Type B pancreatic cell (in vitro differentiated cells): ENCODE measurements around the gene LRP4. TPM values are rescaled to one million over a fixed set of nuclear protein-coding genes. Genes with fewer than 3 reads are reported as not detected.
A peak's percentile ranks its signal among the peaks of the same experiment; 100 is the strongest.

Experiments used
- DNase-seq: peaks from one replicate; pipeline ENCODE4 v3.0.0; 2021; ENCODE audit warnings: mixed read lengths; ENCODE audit not compliant: unreplicated experiment; ENCODE audit errors: extremely low spot score
- H3K27ac Mint-ChIP-seq: 2 replicates; pipeline ENCODE4 v1.8.0; 2021; ENCODE audit warnings: mild to moderate bottlenecking, mixed read lengths
- H3K27me3 Mint-ChIP-seq: 2 replicates; pipeline ENCODE4 v1.8.0; 2021; ENCODE audit warnings: mixed read lengths
- H3K36me3 Mint-ChIP-seq: 2 replicates; pipeline ENCODE4 v1.8.0; 2021; ENCODE audit warnings: mixed read lengths
- H3K4me1 Mint-ChIP-seq: one replicate; pipeline ENCODE4 v1.8.0; 2021; ENCODE audit warnings: mixed read lengths; ENCODE audit not compliant: unreplicated experiment
- H3K4me3 Mint-ChIP-seq: 2 replicates; pipeline ENCODE4 v1.8.0; 2021; ENCODE audit warnings: mild to moderate bottlenecking, mixed read lengths
- H3K9me3 Mint-ChIP-seq: 2 replicates; pipeline ENCODE4 v1.8.0; 2021; ENCODE audit warnings: mixed read lengths
- total RNA-seq: library from RNA; stranded (reverse); gene quantifications from 2 replicates; pipeline ENCODE4 v1.2.1, GENCODE V29; 2021; ENCODE audit warnings: low replicate concordance
- TF ChIP-seq, protein P1 (sequence below): fragments of 200-600 bp; sonication (generic); conservative IDR thresholded peaks from 2 replicates; pipeline ENCODE4 v1.5.0; 2021; ENCODE audit warnings: antibody characterized with exemption, mild to moderate bottlenecking

LRP4 gene
- total RNA-seq, 1 donor from 2014 or later, result 46.9 TPM

DNA sequence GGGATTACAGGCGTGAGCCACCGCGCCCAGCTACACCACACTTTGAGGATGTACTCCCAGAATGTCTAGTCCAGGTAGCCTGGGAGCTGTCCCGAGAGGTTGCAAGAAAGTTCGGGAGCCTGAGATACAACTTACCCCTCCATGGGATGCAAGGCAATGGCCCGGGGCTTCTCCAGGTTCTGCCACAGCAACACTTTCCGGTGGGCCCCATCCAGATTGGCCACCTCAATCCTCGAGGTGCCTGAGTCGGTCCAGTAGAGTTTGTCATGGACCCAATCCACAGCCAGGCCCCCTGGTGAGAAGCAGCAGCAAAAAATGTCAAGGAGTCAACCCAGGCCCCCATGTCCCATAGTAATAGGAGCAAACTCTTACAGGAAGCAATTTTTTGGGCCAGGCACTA is 25.5 kb downstream of the LRP4 start:
- Mint-ChIP-seq H3K27ac (no peak overlapping the region), H3K4me3 (no peak overlapping the region), H3K36me3 (peaks cover 4% of the 10 kb centered on the region)

DNA sequence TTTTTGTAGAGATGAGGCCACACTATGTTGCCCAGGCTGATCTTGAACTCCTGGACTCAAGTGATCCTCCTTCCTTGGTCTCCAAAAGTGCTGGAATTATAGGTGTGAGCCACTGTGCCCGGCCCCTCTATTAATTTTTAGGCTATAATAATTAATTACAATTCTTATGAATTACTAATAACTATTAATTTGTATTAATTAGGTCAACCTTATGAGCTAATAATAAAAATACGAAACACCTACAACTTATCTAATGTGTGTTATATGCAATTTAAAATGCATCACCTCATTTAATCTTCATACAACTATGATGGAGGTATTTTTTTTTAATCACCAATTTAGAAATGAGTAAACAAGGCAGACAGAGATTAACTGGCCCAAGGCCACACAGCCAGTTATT is 26.2 kb downstream of the LRP4 start:
- Mint-ChIP-seq H3K27me3 (no peaks in the 10 kb centered on the region), H3K9me3 (no peaks in the 10 kb centered on the region), H3K4me3 (no peak overlapping the region), H3K4me1 (peaks cover 3% of the 10 kb centered on the region), H3K27ac (no peak overlapping the region), H3K36me3 (peaks cover 4% of the 10 kb centered on the region)
- TF ChIP-seq, protein P1, sequence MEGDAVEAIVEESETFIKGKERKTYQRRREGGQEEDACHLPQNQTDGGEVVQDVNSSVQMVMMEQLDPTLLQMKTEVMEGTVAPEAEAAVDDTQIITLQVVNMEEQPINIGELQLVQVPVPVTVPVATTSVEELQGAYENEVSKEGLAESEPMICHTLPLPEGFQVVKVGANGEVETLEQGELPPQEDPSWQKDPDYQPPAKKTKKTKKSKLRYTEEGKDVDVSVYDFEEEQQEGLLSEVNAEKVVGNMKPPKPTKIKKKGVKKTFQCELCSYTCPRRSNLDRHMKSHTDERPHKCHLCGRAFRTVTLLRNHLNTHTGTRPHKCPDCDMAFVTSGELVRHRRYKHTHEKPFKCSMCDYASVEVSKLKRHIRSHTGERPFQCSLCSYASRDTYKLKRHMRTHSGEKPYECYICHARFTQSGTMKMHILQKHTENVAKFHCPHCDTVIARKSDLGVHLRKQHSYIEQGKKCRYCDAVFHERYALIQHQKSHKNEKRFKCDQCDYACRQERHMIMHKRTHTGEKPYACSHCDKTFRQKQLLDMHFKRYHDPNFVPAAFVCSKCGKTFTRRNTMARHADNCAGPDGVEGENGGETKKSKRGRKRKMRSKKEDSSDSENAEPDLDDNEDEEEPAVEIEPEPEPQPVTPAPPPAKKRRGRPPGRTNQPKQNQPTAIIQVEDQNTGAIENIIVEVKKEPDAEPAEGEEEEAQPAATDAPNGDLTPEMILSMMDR, result no peak
- no peak for DNase-seq

More for the DNA sequence above, 25.5 kb downstream of the LRP4 start:
- DNase-seq, result no peak
- Mint-ChIP-seq H3K27me3 (no peaks in the 10 kb centered on the region), H3K4me1 (peaks cover 3% of the 10 kb centered on the region), H3K9me3 (no peaks in the 10 kb centered on the region)
- TF ChIP-seq, protein P1, result no peak

DNA sequence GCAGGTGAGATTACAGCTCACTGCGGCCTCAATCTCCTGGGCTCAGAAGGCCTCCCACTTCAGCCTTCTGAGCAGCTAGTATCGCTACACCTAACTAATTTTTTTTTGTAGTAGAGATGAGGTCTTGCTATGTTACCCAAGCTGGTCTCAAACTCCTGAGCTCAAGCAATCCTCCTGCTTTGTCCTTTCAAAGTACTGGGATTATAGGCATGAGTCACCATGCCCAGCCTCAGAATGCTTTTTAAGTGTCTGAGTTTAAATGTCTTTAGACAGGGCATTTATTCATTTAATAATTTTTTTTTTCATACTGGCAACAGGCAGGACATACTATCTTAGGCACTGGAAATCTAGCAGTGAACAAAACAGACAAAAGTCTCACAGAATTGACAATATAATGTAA is 27.7 kb downstream of the LRP4 start:
- TF ChIP-seq, protein P1, result no peak
- H3K4me3 Mint-ChIP-seq, result no peak overlapping the region
- peaks cover 3% of the 10 kb centered on the region for H3K4me1 Mint-ChIP-seq
- no peak for DNase-seq
- no peaks in the 10 kb centered on the region for H3K27me3 Mint-ChIP-seq
- H3K9me3 Mint-ChIP-seq, result no peaks in the 10 kb centered on the region
- H3K36me3 Mint-ChIP-seq, result peaks cover 9% of the 10 kb centered on the region
- H3K27ac Mint-ChIP-seq, result no peak overlapping the region

DNA sequence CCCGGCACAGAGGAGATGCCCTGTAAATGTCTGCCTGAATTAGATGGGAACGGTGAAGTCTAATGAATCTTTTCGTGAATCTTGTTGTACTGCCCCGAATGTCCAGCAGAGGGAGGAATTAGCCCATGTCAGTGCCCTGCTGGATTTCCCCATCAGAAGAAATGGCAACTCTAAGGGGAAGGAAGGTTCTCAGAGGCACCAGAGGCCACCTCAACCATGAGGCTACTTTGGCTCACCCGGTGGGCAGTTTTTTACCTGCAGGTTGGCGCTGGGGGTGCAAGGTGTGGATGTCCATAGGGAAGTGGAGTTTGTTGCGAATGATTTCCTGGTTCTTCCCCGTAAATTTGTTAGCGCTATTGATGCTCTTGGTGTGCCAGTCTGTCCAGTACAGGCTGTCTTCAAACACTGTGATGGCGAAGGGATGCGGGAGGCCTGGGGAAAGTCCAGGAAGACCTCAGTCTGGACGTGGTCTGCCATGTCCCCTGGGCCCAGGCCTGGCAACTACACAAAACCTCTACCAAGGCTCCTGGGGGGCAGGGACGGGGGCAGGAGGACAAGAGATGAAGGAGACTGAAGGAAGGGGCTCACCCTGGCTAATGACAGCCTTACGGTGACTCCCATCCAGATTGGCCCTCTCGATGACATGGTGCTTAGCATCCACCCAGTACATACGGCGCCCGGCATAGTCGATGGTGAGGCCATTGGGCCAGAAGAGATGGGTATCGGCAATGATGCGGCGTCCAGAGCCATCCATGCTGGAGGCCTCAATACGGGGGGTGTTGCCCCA is 28.5 kb downstream of the LRP4 start:
- DNase-seq, result no peak
- H3K27me3 Mint-ChIP-seq, result no peaks in the 10 kb centered on the region
- peaks cover 3% of the 10 kb centered on the region for H3K4me1 Mint-ChIP-seq
- H3K9me3 Mint-ChIP-seq, result no peaks in the 10 kb centered on the region
- no peak overlapping the region for H3K4me3 Mint-ChIP-seq
- no peak overlapping the region for H3K27ac Mint-ChIP-seq
- TF ChIP-seq, protein P1, result peak; percentile 89
- H3K36me3 Mint-ChIP-seq, result peaks cover 9% of the 10 kb centered on the region

DNA sequence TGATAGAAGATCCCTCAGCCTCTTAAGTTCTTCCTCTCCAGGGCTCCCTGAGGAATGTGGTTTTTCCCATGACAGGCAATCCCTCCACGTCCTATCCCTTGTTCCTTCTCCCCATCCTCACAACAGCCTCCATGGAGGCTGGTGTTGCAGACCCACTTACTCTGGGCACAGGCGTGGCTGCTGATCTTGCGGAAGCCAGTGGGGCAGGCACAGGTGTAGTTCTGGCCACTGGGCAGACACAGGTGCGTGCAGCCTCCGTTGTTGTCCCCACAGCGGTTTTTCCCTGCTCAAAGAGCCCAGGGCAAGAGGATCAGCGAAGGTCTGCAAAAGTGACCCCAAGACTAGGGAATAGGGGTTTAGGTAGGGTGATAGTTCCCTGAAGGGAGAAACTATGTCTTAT is 29.1 kb downstream of the LRP4 start:
- no peak overlapping the region for H3K4me3 Mint-ChIP-seq
- DNase-seq, result no peak
- no peak overlapping the region for H3K27ac Mint-ChIP-seq
- TF ChIP-seq, protein P1, result no peak
- peaks cover 3% of the 10 kb centered on the region for H3K4me1 Mint-ChIP-seq
- peaks cover 9% of the 10 kb centered on the region for H3K36me3 Mint-ChIP-seq
- no peaks in the 10 kb centered on the region for H3K9me3 Mint-ChIP-seq
- no peaks in the 10 kb centered on the region for H3K27me3 Mint-ChIP-seq
